RWPE2 (cell line): ENCODE results near the gene GTPBP2.

Experiments used
- ATAC-seq: fragments of 200-7000 bp; cut with Tn5 transposase; 3 replicates; pipeline ENCODE4 v1.9.1; 2021; ENCODE audit warnings: low read depth
- DNase-seq: peaks from one replicate; pipeline ENCODE4 v3.0.0-alpha.2; 2020; ENCODE audit warnings: low spot score
- H3K27ac ChIP-seq: fragments of 450-650 bp; 2 replicates; pipeline ENCODE4 v1.5.1; 2017; ENCODE audit warnings: mild to moderate bottlenecking; ENCODE audit not compliant: poor library complexity, severe bottlenecking
- H3K27me3 ChIP-seq: fragments of 250-450 bp; sonication (Bioruptor Pico); 2 replicates; pipeline ENCODE4 v1.5.1; 2021; ENCODE audit warnings: mild to moderate bottlenecking, moderate library complexity; ENCODE audit not compliant: insufficient read depth, poor library complexity, severe bottlenecking
- H3K36me3 ChIP-seq: fragments of 250-450 bp; sonication (Bioruptor Pico); 2 replicates; pipeline ENCODE4 v1.5.1; 2020; ENCODE audit warnings: low read depth, mild to moderate bottlenecking, moderate library complexity
- H3K4me1 ChIP-seq: fragments of 250-450 bp; sonication (Bioruptor Pico); 2 replicates; pipeline ENCODE4 v1.5.1; 2021; ENCODE audit warnings: mild to moderate bottlenecking, moderate library complexity; ENCODE audit not compliant: insufficient read depth, poor library complexity, severe bottlenecking
- H3K4me3 ChIP-seq: fragments of 250-450 bp; sonication (Bioruptor Pico); 2 replicates; pipeline ENCODE4 v1.5.1; 2021; ENCODE audit warnings: mild to moderate bottlenecking, moderate library complexity; ENCODE audit not compliant: severe bottlenecking
- H3K9me3 ChIP-seq: fragments of 250-450 bp; sonication (Bioruptor Pico); 2 replicates; pipeline ENCODE4 v1.5.1; 2021; ENCODE audit warnings: mild to moderate bottlenecking, moderate library complexity; ENCODE audit not compliant: severe bottlenecking
- CTCF ChIP-seq: fragments of 450-650 bp; IDR thresholded peaks from one replicate; pipeline ENCODE4 v1.5.1; 2017; ENCODE audit warnings: mild to moderate bottlenecking, moderate library complexity; ENCODE audit not compliant: poor library complexity, severe bottlenecking

The GTPBP2 gene

GRCh38 chr6:43623880-43624785, 4.9 kb downstream of the GTPBP2 start:
- Histone ChIP-seq H3K4me1 (peaks cover 14% of the 10 kb centered on the region), H3K9me3 (no peaks in the 10 kb centered on the region), H3K27ac (no peak overlapping the region), H3K36me3 (peaks cover 87% of the 10 kb centered on the region), H3K4me3 (no peak overlapping the region), H3K27me3 (no peaks in the 10 kb centered on the region)
- TF ChIP-seq CTCF = no peak
- ATAC-seq (no peak), DNase-seq (no peak)

- Histone ChIP-seq H3K4me1 (peaks cover 7% of the 10 kb centered on the region), H3K27ac (no peak overlapping the region), H3K9me3 (no peaks in the 10 kb centered on the region), H3K4me3 (no peak overlapping the region), H3K36me3 (peaks cover 88% of the 10 kb centered on the region), H3K27me3 (no peaks in the 10 kb centered on the region)
- no peak for TF ChIP-seq CTCF
- DNase-seq (no peak), ATAC-seq (no peak)
These were observed 6.5 kb downstream of the GTPBP2 start for GRCh38 chr6:43622541-43622940.

GRCh38 chr6:43621836-43622180, 7.3 kb downstream of the GTPBP2 start:
- DNase-seq = no peak
- no peak for TF ChIP-seq CTCF
- Histone ChIP-seq H3K27me3 (no peaks in the 10 kb centered on the region), H3K27ac (no peak overlapping the region), H3K4me3 (no peak overlapping the region), H3K9me3 (no peaks in the 10 kb centered on the region), H3K36me3 (peaks cover 84% of the 10 kb centered on the region), H3K4me1 (peaks cover 1% of the 10 kb centered on the region)
- ATAC-seq = no peak

GRCh38 chr6:43621078-43621835, 7.8 kb downstream of the GTPBP2 start:
- Histone ChIP-seq H3K9me3 (no peaks in the 10 kb centered on the region), H3K4me1 (no peaks in the 10 kb centered on the region), H3K36me3 (peaks cover 79% of the 10 kb centered on the region), H3K4me3 (no peak overlapping the region), H3K27me3 (no peaks in the 10 kb centered on the region), H3K27ac (no peak overlapping the region)
- DNase-seq = no peak
- TF ChIP-seq CTCF = no peak
- ATAC-seq = no peak; the same call in 2 of the 3 replicates
